HCT116 (cell line): Measurements from ENCODE around the gene CAV1. TPM values are rescaled to one million over a fixed set of nuclear protein-coding genes. Genes with fewer than 3 reads are reported as not detected.
A peak's percentile ranks its signal among the peaks of the same experiment; 100 is the strongest.

ENCODE experiments used
- ATAC-seq: fragments of 200-7000 bp; cut with Tn5 transposase; 2 replicates; pipeline ENCODE4 v1.9.1; 2020; ENCODE audit warnings: mild to moderate bottlenecking, moderate library complexity
- BruUV-seq: library from RNA; stranded (reverse); fragments of 400-500 nt; replicated peaks from 2 replicates; lab custom pipeline; 2021; lab: Mats Ljungman, UMichigan
- CTCF ChIA-PET: fragments of 300-600 bp; sonication (Branson Sonifier 250); formaldehyde crosslinking; loops from one replicate; lab custom pipeline; 2021; ENCODE audit warnings: antibody characterized with exemption; lab: Charles Lee
- POLR2A ChIA-PET: fragments of 300-600, 350-600 bp; sonication (Branson Sonifier 250); formaldehyde crosslinking; loops from one replicate; lab custom pipeline; 2021; ENCODE audit warnings: antibody characterized with exemption; lab: Charles Lee
- RAD21 ChIA-PET, 2 experiments: fragments of 300-600 bp; sonication (Branson Sonifier 250); formaldehyde crosslinking; loops; one replicate each; lab custom pipeline; 2023; ENCODE audit warnings: low total read pairs in 2 of 2; ENCODE audit not compliant: uncharacterized antibody in 2 of 2, unreplicated experiment in 2 of 2, low non-redundant PET in 1 of 2; lab: Charles Lee
- DNase-seq: peaks from one replicate; pipeline ENCODE4 v3.0.0-alpha.2; 2010; ENCODE audit warnings: low read depth, low spot score
- H2AFZ ChIP-seq: fragments of 200-600 bp; shearing (Covaris generic), sonication (generic); 2 replicates; pipeline ENCODE4 v1.6.1; 2017; ENCODE audit warnings: low read depth, mixed run types, mixed read lengths, antibody characterized with exemption, low read length; ENCODE audit not compliant: poor library complexity, severe bottlenecking
- H3K27ac ChIP-seq: 2 replicates; pipeline ENCODE4 v1.5.1; 2012; ENCODE audit warnings: low read depth, low read length
- H3K27me3 ChIP-seq: fragments of 200-600 bp; sonication (generic); 2 replicates; pipeline ENCODE4 v1.6.1; 2016; ENCODE audit warnings: mixed run types, low read length, mixed read lengths; ENCODE audit not compliant: insufficient read depth
- H3K36me3 ChIP-seq, 2 experiments: fragments of 200-500 bp in 1 of 2; fragments of 200-600 bp in 1 of 2; sonication (Bioruptor generic) in 1 of 2; sonication (generic) in 1 of 2; 2 replicates each; pipeline versions ENCODE4 v1.5.1 to v1.6.1; 2014 to 2016; ENCODE audit warnings: low read length in 2 of 2, inconsistent platforms in 1 of 2, mixed read lengths in 1 of 2, mixed run types in 1 of 2; ENCODE audit not compliant: insufficient read depth in 2 of 2, control insufficient read depth in 1 of 2
- H3K4me1 ChIP-seq, 2 experiments: fragments of 200-600 bp in 1 of 2; sonication (generic) in 1 of 2; 2 replicates each; pipeline versions ENCODE4 v1.5.1 to v1.6.1; 2012 to 2017; ENCODE audit warnings: low read length in 2 of 2, inconsistent platforms in 1 of 2, mild to moderate bottlenecking in 1 of 2, mixed read lengths in 1 of 2, mixed run types in 1 of 2, moderate library complexity in 1 of 2; ENCODE audit not compliant: insufficient read depth in 2 of 2, control insufficient read depth in 1 of 2
- H3K4me2 ChIP-seq: fragments of 200-600 bp; sonication (generic); 2 replicates; pipeline ENCODE4 v1.6.1; 2017; ENCODE audit warnings: mixed run types, low read length, mixed read lengths
- H3K4me3 ChIP-seq, 2 experiments: fragments of 200-600 bp in 1 of 2; sonication (generic) in 1 of 2; replicated peaks in 1 of 2; 2 replicates each; pipeline ENCODE4 v1.5.1; 2011 to 2016; ENCODE audit warnings: low read length in 2 of 2, control low read depth in 1 of 2, low read depth in 1 of 2, mild to moderate bottlenecking in 1 of 2, mixed read lengths in 1 of 2, mixed run types in 1 of 2
- H3K79me2 ChIP-seq: fragments of 200-600 bp; sonication (generic); 2 replicates; pipeline ENCODE4 v1.6.1; 2017; ENCODE audit warnings: mild to moderate bottlenecking, mixed run types, low read length, moderate library complexity, mixed read lengths; ENCODE audit not compliant: insufficient read depth
- H3K9ac ChIP-seq: fragments of 200-600 bp; sonication (generic); 2 replicates; pipeline ENCODE4 v1.6.1; 2016; ENCODE audit warnings: low read length, mixed read lengths
- H3K9me2 ChIP-seq: fragments of 200-600 bp; sonication (generic), shearing (Covaris generic); 2 replicates; pipeline ENCODE4 v1.6.1; 2017; ENCODE audit warnings: mixed run types, mild to moderate bottlenecking, moderate library complexity; ENCODE audit not compliant: insufficient read depth
- H3K9me3 ChIP-seq, 2 experiments: fragments of 200-500 bp in 1 of 2; fragments of 200-600 bp in 1 of 2; sonication (Bioruptor generic) in 1 of 2; sonication (generic) in 1 of 2; 2 replicates each; pipeline ENCODE4 v1.6.1; 2014 to 2017; ENCODE audit warnings: low read length in 2 of 2, mixed read lengths in 2 of 2, inconsistent platforms in 1 of 2, low read depth in 1 of 2, mild to moderate bottlenecking in 1 of 2, mixed run types in 1 of 2, moderate library complexity in 1 of 2; ENCODE audit not compliant: control insufficient read depth in 1 of 2, insufficient read depth in 1 of 2
- H4K20me1 ChIP-seq: fragments of 200-600 bp; sonication (generic), shearing (Covaris generic); 2 replicates; pipeline ENCODE4 v1.6.1; 2017; ENCODE audit warnings: mixed run types, mild to moderate bottlenecking, moderate library complexity; ENCODE audit not compliant: insufficient read depth
- CBX3 ChIP-seq: IDR thresholded peaks from 2 replicates; pipeline ENCODE4 v1.6.1; 2012; ENCODE audit warnings: low read depth
- EGR1 ChIP-seq: IDR thresholded peaks from 2 replicates; pipeline ENCODE4 v1.6.1; 2012; ENCODE audit warnings: low read depth
- ELF1 ChIP-seq: IDR thresholded peaks from 2 replicates; pipeline ENCODE4 v1.6.1; 2012; ENCODE audit warnings: low read depth, borderline replicate concordance
- EZH2 ChIP-seq: fragments of 200-600 bp; sonication (generic); IDR thresholded peaks from 2 replicates; pipeline ENCODE4 v1.6.1; 2017; ENCODE audit warnings: antibody characterized with exemption, mixed run types
- EZH2phosphoT487 ChIP-seq: fragments of 200-600 bp; IDR thresholded peaks from 2 replicates; pipeline ENCODE4 v1.6.1; 2018; ENCODE audit warnings: antibody characterized with exemption, borderline replicate concordance
- FOSL1 ChIP-seq: IDR thresholded peaks from 2 replicates; pipeline ENCODE4 v1.6.1; 2012; ENCODE audit warnings: low read depth
- POLR2AphosphoS5 ChIP-seq: IDR thresholded peaks from 2 replicates; pipeline ENCODE4 v1.6.1; 2011; ENCODE audit warnings: mild to moderate bottlenecking, low read depth, low read length, moderate library complexity
- RAD21 ChIP-seq: IDR thresholded peaks from 2 replicates; pipeline ENCODE4 v1.6.1; 2012; ENCODE audit warnings: low read depth, mild to moderate bottlenecking
- SIN3A ChIP-seq: IDR thresholded peaks from 2 replicates; pipeline ENCODE4 v1.6.1; 2012; ENCODE audit warnings: low read depth
- SP1 ChIP-seq: IDR thresholded peaks from 2 replicates; pipeline ENCODE4 v1.6.1; 2012; ENCODE audit warnings: low read depth
- SRF ChIP-seq: IDR thresholded peaks from 2 replicates; pipeline ENCODE4 v1.6.1; 2012; ENCODE audit warnings: low read depth
- TCF7L2 ChIP-seq: IDR thresholded peaks from 2 replicates; pipeline ENCODE4 v1.7.0; 2011; ENCODE audit warnings: borderline replicate concordance, inconsistent platforms; ENCODE audit not compliant: insufficient read depth, insufficient read length; ENCODE audit errors: extremely low read depth
- YY1 ChIP-seq: IDR thresholded peaks from 2 replicates; pipeline ENCODE4 v1.6.1; 2011; ENCODE audit warnings: low read length, low read depth, moderate library complexity, mild to moderate bottlenecking; ENCODE audit not compliant: insufficient replicate concordance; ENCODE audit errors: extremely low read depth
- ZFX ChIP-seq: fragments of 450-650 bp; IDR thresholded peaks from 2 replicates; pipeline ENCODE4 v1.6.1; 2017
- ZNF274 ChIP-seq: fragments of 200-500 bp; sonication (Bioruptor generic); IDR thresholded peaks from 2 replicates; pipeline ENCODE4 v1.6.1; 2014; ENCODE audit warnings: mild to moderate bottlenecking, low read depth, low read length, inconsistent platforms
- intact Hi-C: fragments of 100-400 bp; cut with micrococcal nuclease; formaldehyde crosslinking; loops from 2 replicates; pipeline ENCODE4 v1.10.0; 2022
- total RNA-seq: library from RNA; stranded (reverse); gene quantifications from one replicate; pipeline ENCODE4 v1.2.1, GENCODE V29; 2021; ENCODE audit not compliant: unreplicated experiment
- TF ChIP-seq, protein P1 (sequence below): IDR thresholded peaks from 2 replicates; pipeline ENCODE4 v1.6.1; 2012; ENCODE audit warnings: low read depth
- TF ChIP-seq, protein P2 (sequence below): IDR thresholded peaks from 2 replicates; pipeline ENCODE4 v1.6.1; 2012
- TF ChIP-seq, protein P3 (sequence below), 3 experiments: fragments of 200-600 bp in 1 of 3; sonication (generic) in 1 of 3; IDR thresholded peaks in 2 of 3; conservative IDR thresholded peaks in 1 of 3; 2 replicates each; pipeline ENCODE4 v1.5.1; 2012 to 2017; ENCODE audit warnings: low read depth in 2 of 3, low read length in 2 of 3, antibody characterized with exemption in 1 of 3, borderline replicate concordance in 1 of 3, control low read depth in 1 of 3, mild to moderate bottlenecking in 1 of 3, mixed read lengths in 1 of 3, mixed run types in 1 of 3, moderate library complexity in 1 of 3; ENCODE audit not compliant: insufficient read depth in 1 of 3
- TF ChIP-seq, protein P4 (sequence below): IDR thresholded peaks from 2 replicates; pipeline ENCODE4 v1.6.1; 2012
- TF ChIP-seq, protein P5 (sequence below): IDR thresholded peaks from 2 replicates; pipeline ENCODE4 v1.6.1; 2011; ENCODE audit warnings: mild to moderate bottlenecking, low read length, moderate library complexity; ENCODE audit not compliant: insufficient replicate concordance; ENCODE audit errors: extremely low read depth

CAV1 gene
- total RNA-seq, 1 experiment from 2014 or later, result 298 TPM

DNA sequence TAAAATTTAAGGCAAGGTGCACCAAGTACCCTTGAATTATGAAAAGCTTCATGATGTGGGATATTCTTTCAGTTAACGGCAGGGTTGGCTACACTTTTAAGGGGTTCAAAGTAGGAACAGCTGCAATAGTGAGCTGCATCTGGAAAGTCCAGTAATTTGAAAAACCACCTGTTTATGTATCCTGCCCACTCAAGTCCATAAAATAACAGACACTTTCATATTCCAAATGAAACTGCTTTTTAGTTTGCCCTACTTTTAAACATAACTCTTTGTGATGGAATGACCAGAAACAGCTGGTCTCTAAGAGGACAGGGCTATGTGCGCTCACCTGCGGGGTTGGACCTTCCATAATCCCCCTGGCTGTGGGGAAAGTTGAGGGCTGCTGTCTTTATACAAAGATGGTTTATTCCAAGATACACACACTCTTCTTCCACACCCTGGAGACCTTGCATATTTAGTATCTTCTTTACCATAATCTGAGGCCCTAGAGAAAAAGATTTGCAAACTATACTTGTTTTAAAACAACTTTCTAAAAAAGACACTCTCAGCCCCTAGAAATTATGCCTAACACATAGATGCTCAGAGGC lies 7.4 kb downstream of the CAV1 start:
- DNase-seq, result no peak
- RAD21 ChIA-PET, result no interaction called here
- H3K4me3 ChIP-seq, result no peak overlapping the region
- peaks cover 15 to 33% of the 10 kb centered on the region in 2 experiments for H3K4me1 ChIP-seq
- H3K9me2 ChIP-seq, result no peaks in the 10 kb centered on the region
- H2AFZ ChIP-seq, result no peak overlapping the region
- peaks cover 94% of the 10 kb centered on the region for H3K79me2 ChIP-seq
- CTCF ChIA-PET, result no interaction called here
- BruUV-seq, result no TSS peak
- 0 out of 2 replicates have a peak overlapping the region, but pooled peaks have one; percentile 1 for H3K27ac ChIP-seq
- no peaks in the 10 kb centered on the region for H3K27me3 ChIP-seq
- H3K4me2 ChIP-seq, result no peak overlapping the region
- POLR2A ChIA-PET, result no interaction called here
- peaks cover 11 to 71% of the 10 kb centered on the region in 2 experiments for H3K36me3 ChIP-seq
- no peaks in the 10 kb centered on the region for H3K9me3 ChIP-seq
- TF ChIP-seq FOSL1, result no peak
- TF ChIP-seq, protein P1, sequence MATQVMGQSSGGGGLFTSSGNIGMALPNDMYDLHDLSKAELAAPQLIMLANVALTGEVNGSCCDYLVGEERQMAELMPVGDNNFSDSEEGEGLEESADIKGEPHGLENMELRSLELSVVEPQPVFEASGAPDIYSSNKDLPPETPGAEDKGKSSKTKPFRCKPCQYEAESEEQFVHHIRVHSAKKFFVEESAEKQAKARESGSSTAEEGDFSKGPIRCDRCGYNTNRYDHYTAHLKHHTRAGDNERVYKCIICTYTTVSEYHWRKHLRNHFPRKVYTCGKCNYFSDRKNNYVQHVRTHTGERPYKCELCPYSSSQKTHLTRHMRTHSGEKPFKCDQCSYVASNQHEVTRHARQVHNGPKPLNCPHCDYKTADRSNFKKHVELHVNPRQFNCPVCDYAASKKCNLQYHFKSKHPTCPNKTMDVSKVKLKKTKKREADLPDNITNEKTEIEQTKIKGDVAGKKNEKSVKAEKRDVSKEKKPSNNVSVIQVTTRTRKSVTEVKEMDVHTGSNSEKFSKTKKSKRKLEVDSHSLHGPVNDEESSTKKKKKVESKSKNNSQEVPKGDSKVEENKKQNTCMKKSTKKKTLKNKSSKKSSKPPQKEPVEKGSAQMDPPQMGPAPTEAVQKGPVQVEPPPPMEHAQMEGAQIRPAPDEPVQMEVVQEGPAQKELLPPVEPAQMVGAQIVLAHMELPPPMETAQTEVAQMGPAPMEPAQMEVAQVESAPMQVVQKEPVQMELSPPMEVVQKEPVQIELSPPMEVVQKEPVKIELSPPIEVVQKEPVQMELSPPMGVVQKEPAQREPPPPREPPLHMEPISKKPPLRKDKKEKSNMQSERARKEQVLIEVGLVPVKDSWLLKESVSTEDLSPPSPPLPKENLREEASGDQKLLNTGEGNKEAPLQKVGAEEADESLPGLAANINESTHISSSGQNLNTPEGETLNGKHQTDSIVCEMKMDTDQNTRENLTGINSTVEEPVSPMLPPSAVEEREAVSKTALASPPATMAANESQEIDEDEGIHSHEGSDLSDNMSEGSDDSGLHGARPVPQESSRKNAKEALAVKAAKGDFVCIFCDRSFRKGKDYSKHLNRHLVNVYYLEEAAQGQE, result no peak
- no peak for TF ChIP-seq POLR2AphosphoS5
- TF ChIP-seq, protein P2, sequence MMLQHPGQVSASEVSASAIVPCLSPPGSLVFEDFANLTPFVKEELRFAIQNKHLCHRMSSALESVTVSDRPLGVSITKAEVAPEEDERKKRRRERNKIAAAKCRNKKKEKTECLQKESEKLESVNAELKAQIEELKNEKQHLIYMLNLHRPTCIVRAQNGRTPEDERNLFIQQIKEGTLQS, result no peak
- no peak for TF ChIP-seq YY1
- TF ChIP-seq ZFX, result no peak
- TF ChIP-seq RAD21, result no peak
- TF ChIP-seq, protein P3, sequence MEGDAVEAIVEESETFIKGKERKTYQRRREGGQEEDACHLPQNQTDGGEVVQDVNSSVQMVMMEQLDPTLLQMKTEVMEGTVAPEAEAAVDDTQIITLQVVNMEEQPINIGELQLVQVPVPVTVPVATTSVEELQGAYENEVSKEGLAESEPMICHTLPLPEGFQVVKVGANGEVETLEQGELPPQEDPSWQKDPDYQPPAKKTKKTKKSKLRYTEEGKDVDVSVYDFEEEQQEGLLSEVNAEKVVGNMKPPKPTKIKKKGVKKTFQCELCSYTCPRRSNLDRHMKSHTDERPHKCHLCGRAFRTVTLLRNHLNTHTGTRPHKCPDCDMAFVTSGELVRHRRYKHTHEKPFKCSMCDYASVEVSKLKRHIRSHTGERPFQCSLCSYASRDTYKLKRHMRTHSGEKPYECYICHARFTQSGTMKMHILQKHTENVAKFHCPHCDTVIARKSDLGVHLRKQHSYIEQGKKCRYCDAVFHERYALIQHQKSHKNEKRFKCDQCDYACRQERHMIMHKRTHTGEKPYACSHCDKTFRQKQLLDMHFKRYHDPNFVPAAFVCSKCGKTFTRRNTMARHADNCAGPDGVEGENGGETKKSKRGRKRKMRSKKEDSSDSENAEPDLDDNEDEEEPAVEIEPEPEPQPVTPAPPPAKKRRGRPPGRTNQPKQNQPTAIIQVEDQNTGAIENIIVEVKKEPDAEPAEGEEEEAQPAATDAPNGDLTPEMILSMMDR (IDR thresholded peaks at IDR 0.05 in 2 of 3, conservative IDR thresholded peaks at IDR 0.05 in 1 of 3; ENCODE audit: borderline replicate concordance in 1 of 3, insufficient read depth in 1 of 3, low read depth in 2 of 3, low read length in 2 of 3), result no peak
- no peak for TF ChIP-seq TCF7L2
- TF ChIP-seq, protein P4, sequence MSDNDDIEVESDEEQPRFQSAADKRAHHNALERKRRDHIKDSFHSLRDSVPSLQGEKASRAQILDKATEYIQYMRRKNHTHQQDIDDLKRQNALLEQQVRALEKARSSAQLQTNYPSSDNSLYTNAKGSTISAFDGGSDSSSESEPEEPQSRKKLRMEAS, result no peak
- no peak for TF ChIP-seq EGR1
- TF ChIP-seq, protein P5, sequence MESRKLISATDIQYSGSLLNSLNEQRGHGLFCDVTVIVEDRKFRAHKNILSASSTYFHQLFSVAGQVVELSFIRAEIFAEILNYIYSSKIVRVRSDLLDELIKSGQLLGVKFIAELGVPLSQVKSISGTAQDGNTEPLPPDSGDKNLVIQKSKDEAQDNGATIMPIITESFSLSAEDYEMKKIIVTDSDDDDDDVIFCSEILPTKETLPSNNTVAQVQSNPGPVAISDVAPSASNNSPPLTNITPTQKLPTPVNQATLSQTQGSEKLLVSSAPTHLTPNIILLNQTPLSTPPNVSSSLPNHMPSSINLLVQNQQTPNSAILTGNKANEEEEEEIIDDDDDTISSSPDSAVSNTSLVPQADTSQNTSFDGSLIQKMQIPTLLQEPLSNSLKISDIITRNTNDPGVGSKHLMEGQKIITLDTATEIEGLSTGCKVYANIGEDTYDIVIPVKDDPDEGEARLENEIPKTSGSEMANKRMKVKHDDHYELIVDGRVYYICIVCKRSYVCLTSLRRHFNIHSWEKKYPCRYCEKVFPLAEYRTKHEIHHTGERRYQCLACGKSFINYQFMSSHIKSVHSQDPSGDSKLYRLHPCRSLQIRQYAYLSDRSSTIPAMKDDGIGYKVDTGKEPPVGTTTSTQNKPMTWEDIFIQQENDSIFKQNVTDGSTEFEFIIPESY, result no peak
- no peak for TF ChIP-seq SP1
- TF ChIP-seq EZH2phosphoT487, result no peak
- no peak for TF ChIP-seq EZH2
- TF ChIP-seq ELF1, result no peak
- no peak for TF ChIP-seq CBX3
- TF ChIP-seq SIN3A, result no peak
- no peak for TF ChIP-seq ZNF274
- TF ChIP-seq SRF, result no peak
- TF ChIP-seq, all 23 proteins: peak for 0
- no peak for ATAC-seq
- H3K9ac ChIP-seq, result no peak overlapping the region
- peaks cover 10% of the 10 kb centered on the region; the same call in 1 of the 2 replicates for H4K20me1 ChIP-seq
- intact Hi-C loops, result no loop called here
